IMR-90 (cell line): ENCODE measurements around the gene IL3RA.

Source experiments
- BHLHE40 ChIP-seq: fragments of 150-350 bp; IDR thresholded peaks from 2 replicates; pipeline ENCODE4 v1.6.1; 2016; ENCODE audit warnings: mild to moderate bottlenecking, low read depth, low read length
- CEBPB ChIP-seq: IDR thresholded peaks from 2 replicates; pipeline ENCODE4 v1.6.1; 2012; ENCODE audit warnings: low read depth, low read length, improper control_type of control experiment
- CTCF ChIP-seq: conservative IDR thresholded peaks from 2 replicates; pipeline ENCODE4 v1.5.1; 2012; ENCODE audit warnings: mild to moderate bottlenecking, low read depth, low read length, improper control_type of control experiment
- ELK1 ChIP-seq: fragments of 150-350 bp; IDR thresholded peaks from 2 replicates; pipeline ENCODE4 v1.6.1; 2016; ENCODE audit warnings: low read depth, mild to moderate bottlenecking, low read length, moderate library complexity, borderline replicate concordance
- FOS ChIP-seq: fragments of 150-350 bp; IDR thresholded peaks from 2 replicates; pipeline ENCODE4 v1.6.1; 2016; ENCODE audit warnings: low read depth, low read length
- MAFK ChIP-seq: IDR thresholded peaks from 2 replicates; pipeline ENCODE4 v1.6.1; 2012; ENCODE audit warnings: low read depth, low read length, improper control_type of control experiment
- MXI1 ChIP-seq: IDR thresholded peaks from 2 replicates; pipeline ENCODE4 v1.6.1; 2012; ENCODE audit warnings: low read depth, mild to moderate bottlenecking, low read length, moderate library complexity, borderline replicate concordance
- POLR2A ChIP-seq: IDR thresholded peaks from 2 replicates; pipeline ENCODE4 v1.6.1; 2012; ENCODE audit warnings: mild to moderate bottlenecking, low read depth, low read length
- RAD21 ChIP-seq: IDR thresholded peaks from 2 replicates; pipeline ENCODE4 v1.6.1; 2012; ENCODE audit warnings: low read length, improper control_type of control experiment
- SMC3 ChIP-seq: fragments of 150-350 bp; IDR thresholded peaks from 2 replicates; pipeline ENCODE4 v1.6.1; 2016; ENCODE audit warnings: low read depth, mild to moderate bottlenecking, antibody characterized with exemption, low read length, moderate library complexity
- USF2 ChIP-seq: fragments of 150-350 bp; IDR thresholded peaks from 2 replicates; pipeline ENCODE4 v1.6.1; 2017; ENCODE audit warnings: mild to moderate bottlenecking, antibody characterized with exemption, low read length, low read depth

- TF ChIP-seq USF2: no peak
- no peak for TF ChIP-seq CTCF
- TF ChIP-seq RAD21: no peak
- no peak for TF ChIP-seq BHLHE40
- no peak for TF ChIP-seq POLR2A
- no peak for TF ChIP-seq SMC3
- no peak for TF ChIP-seq MXI1
- TF ChIP-seq FOS: no peak
- TF ChIP-seq MAFK: no peak
- TF ChIP-seq CEBPB: no peak
- no peak for TF ChIP-seq ELK1
These were observed 15.6 kb downstream of the IL3RA start for GRCh38 chrX:1351981-1352714.
